PFSK-1 (cell line): Measurements from ENCODE around the gene HYLS1.

ENCODE experiments used
- FOXP2 ChIP-seq: optimal IDR thresholded peaks from 2 replicates; pipeline ENCODE3; 2011; ENCODE audit warnings: borderline replicate concordance, control low read depth, inconsistent platforms; ENCODE audit not compliant: insufficient read depth; ENCODE audit errors: extremely low read length, extremely low read depth
- POLR2AphosphoS5 ChIP-seq: IDR thresholded peaks from 2 replicates; pipeline ENCODE4 v1.6.1; 2012; ENCODE audit warnings: low read depth, mild to moderate bottlenecking, control low read depth, low read length, moderate library complexity
- SIN3A ChIP-seq: IDR thresholded peaks from 2 replicates; pipeline ENCODE4 v1.6.1; 2012; ENCODE audit warnings: mild to moderate bottlenecking, low read length, moderate library complexity, borderline replicate concordance; ENCODE audit not compliant: insufficient read depth
- TAF1 ChIP-seq: IDR thresholded peaks from 2 replicates; pipeline ENCODE4 v1.6.1; 2012; ENCODE audit warnings: low read length, control low read depth, borderline replicate concordance; ENCODE audit not compliant: insufficient read depth
- TF ChIP-seq, protein P1 (sequence below), 2 experiments: IDR thresholded peaks; 2 replicates each; pipeline versions ENCODE4 v1.6.1 to v1.8.0; 2011 to 2012; ENCODE audit warnings: low read depth in 2 of 2, low read length in 2 of 2, control low read depth in 1 of 2, inconsistent platforms in 1 of 2, mild to moderate bottlenecking in 1 of 2, moderate library complexity in 1 of 2; ENCODE audit not compliant: insufficient read depth in 1 of 2

The HYLS1 gene

DNA sequence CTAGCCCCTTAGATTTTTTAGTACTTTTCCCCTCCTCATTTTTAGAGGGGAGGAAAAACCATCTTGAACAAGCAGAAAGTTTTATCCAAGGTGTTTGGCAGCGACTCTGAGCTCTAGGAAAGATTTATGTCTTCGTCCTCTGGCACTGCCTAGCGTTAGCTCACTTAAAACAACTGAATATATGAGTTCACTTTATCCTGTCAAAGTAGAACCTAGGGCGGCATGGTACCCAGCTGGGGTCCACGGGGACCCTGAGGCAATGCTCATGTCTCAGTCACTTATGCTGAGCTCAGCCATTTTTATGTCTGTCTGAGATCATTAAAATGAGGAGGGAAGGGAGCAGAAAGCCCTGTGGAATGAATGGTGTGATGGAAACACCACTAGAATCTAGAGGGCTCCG is 44.2 kb downstream of the HYLS1 start:
- TF ChIP-seq, protein P1, sequence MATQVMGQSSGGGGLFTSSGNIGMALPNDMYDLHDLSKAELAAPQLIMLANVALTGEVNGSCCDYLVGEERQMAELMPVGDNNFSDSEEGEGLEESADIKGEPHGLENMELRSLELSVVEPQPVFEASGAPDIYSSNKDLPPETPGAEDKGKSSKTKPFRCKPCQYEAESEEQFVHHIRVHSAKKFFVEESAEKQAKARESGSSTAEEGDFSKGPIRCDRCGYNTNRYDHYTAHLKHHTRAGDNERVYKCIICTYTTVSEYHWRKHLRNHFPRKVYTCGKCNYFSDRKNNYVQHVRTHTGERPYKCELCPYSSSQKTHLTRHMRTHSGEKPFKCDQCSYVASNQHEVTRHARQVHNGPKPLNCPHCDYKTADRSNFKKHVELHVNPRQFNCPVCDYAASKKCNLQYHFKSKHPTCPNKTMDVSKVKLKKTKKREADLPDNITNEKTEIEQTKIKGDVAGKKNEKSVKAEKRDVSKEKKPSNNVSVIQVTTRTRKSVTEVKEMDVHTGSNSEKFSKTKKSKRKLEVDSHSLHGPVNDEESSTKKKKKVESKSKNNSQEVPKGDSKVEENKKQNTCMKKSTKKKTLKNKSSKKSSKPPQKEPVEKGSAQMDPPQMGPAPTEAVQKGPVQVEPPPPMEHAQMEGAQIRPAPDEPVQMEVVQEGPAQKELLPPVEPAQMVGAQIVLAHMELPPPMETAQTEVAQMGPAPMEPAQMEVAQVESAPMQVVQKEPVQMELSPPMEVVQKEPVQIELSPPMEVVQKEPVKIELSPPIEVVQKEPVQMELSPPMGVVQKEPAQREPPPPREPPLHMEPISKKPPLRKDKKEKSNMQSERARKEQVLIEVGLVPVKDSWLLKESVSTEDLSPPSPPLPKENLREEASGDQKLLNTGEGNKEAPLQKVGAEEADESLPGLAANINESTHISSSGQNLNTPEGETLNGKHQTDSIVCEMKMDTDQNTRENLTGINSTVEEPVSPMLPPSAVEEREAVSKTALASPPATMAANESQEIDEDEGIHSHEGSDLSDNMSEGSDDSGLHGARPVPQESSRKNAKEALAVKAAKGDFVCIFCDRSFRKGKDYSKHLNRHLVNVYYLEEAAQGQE (IDR thresholded peaks at IDR 0.05; ENCODE audit: insufficient read depth in 1 of 2, low read depth in 2 of 2, low read length in 2 of 2) = no peak
- TF ChIP-seq SIN3A (no peak), POLR2AphosphoS5 (no peak), FOXP2 (no peak), TAF1 (no peak)

DNA sequence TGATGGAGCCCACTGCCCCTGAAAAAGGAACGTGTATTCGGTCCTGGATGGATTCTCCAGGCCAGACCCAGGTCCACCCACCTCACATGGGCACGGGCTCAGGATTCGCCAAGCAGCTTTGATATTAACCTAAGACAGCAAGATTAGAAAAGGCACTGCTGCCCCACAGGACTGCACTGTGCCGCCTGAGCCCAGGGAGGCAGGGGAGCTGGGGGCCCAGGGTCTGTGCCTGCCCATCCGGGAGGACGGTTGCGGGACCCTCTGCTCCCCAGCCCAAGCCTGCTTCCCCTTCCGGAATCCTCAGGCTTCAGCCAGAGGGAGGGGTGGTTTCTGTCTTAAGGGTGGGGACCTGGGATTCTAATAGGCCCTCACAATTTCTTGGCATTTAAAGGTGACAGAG is 44.8 kb downstream of the HYLS1 start:
- TF ChIP-seq, protein P1 (IDR thresholded peaks at IDR 0.05; ENCODE audit: insufficient read depth in 1 of 2, low read depth in 2 of 2, low read length in 2 of 2) = no peak
- TF ChIP-seq TAF1 (no peak), FOXP2 (no peak), SIN3A (no peak), POLR2AphosphoS5 (no peak)

DNA sequence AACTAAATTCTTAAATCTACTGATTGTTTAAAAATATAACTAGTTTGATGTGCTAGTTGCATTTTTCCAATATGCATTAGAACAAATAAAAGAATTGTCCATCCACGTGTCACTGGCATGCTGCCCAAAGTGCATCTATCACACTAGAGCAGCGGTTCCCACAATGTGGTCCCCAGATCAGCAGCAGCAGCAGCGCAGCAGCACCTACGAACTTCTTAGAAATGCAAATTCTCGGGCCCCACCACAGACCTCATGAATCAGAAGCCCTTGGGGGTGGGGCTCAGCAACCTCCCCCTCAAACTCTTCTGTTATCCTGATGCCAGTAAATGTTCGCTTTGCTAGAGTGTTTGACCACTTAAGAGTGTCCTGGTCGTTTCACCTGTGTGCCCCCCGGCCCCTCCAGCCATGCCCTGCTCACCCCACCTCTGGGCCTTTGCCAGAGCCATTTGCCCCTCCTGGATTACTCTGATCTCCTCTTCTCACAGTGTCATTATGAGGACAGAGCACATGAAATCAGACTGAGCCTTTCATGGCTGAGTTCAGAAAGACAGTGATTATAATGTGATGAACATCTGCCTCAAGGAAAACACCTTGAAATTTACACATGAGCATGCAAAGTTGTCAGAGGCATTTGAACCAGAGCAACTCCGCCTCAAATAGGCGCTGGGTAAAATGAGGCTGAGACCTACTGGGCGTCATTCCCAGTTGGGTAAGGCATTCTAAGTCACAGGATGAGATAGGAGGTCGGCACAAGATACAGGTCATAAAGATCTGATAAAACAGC is 45.8 kb downstream of the HYLS1 start:
- no peak for TF ChIP-seq FOXP2
- TF ChIP-seq POLR2AphosphoS5 = no peak
- TF ChIP-seq TAF1 = no peak
- no peak for TF ChIP-seq SIN3A
- TF ChIP-seq, protein P1 (IDR thresholded peaks at IDR 0.05; ENCODE audit: insufficient read depth in 1 of 2, low read depth in 2 of 2, low read length in 2 of 2) = no peak

DNA sequence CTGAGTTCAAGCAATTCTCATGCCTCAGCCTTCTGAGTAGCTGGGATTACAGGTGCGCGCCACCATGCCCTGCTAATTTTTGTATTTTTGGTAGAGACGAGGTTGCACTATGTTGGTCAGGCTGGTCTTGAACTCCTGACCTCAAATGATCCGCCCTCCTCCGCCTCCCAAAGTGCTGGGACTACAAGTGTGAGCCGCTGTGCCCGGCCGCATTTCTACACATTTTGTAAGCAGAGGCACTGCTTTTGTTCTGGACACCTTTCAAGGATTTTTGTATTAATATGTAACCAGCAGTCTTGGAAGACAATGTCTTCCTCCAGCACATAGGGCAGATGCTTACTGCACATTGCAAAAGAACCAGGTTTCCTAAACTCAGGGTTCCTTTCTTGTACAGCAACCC is 47.0 kb downstream of the HYLS1 start:
- TF ChIP-seq, protein P1 (IDR thresholded peaks at IDR 0.05; ENCODE audit: insufficient read depth in 1 of 2, low read depth in 2 of 2, low read length in 2 of 2) = no peak
- TF ChIP-seq POLR2AphosphoS5 = no peak
- no peak for TF ChIP-seq TAF1
- TF ChIP-seq SIN3A = no peak
- no peak for TF ChIP-seq FOXP2
